Testis (tissue), 2 donors: ENCODE measurements around the gene TRIM52.

Experiments used
- POLR2A ChIP-seq: fragments of 450-650 bp; IDR thresholded peaks from one replicate; pipeline ENCODE4 v1.6.1; 2017; ENCODE audit warnings: antibody characterized with exemption, mild to moderate bottlenecking, moderate library complexity
- TF ChIP-seq, protein P1 (sequence below), 3 experiments: fragments of 450-650 bp in 2 of 3; fragments of 200-600 bp in 1 of 3; sonication (generic) in 1 of 3; IDR thresholded peaks; one replicate each; pipeline ENCODE4 v1.5.1; 2016 to 2019; ENCODE audit warnings: antibody characterized with exemption in 3 of 3, mild to moderate bottlenecking in 2 of 3, moderate library complexity in 1 of 3

DNA sequence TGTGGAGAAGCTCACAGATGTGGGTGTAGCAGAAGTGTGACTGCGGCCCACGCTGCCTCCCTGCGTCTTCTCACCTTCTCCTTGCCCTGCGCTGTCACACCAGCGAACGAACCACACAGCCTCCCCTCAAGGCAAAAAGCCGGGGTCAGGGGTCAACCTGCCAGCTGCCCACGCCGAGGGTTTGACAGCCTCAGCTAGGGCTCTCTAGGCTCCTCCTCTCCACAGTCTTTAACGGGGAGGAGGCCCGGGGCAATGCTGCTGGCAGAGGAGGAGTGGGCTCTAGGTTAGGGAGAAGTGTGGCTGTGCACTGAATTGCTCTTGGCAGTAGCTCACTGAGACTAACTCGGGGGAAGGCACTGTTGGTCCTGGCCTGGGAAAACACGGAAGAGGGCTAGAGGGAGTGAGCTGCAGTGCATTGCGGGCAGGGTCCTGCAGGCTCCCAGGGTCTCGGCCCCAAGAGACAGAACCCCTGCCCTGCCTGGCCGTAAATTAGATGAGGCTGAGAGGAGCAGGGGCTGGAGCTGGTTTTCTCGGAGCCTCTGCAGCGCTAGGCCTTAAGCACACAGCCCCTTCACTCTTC lies 4.2 kb upstream of the TRIM52 start:
- TF ChIP-seq, protein P1, sequence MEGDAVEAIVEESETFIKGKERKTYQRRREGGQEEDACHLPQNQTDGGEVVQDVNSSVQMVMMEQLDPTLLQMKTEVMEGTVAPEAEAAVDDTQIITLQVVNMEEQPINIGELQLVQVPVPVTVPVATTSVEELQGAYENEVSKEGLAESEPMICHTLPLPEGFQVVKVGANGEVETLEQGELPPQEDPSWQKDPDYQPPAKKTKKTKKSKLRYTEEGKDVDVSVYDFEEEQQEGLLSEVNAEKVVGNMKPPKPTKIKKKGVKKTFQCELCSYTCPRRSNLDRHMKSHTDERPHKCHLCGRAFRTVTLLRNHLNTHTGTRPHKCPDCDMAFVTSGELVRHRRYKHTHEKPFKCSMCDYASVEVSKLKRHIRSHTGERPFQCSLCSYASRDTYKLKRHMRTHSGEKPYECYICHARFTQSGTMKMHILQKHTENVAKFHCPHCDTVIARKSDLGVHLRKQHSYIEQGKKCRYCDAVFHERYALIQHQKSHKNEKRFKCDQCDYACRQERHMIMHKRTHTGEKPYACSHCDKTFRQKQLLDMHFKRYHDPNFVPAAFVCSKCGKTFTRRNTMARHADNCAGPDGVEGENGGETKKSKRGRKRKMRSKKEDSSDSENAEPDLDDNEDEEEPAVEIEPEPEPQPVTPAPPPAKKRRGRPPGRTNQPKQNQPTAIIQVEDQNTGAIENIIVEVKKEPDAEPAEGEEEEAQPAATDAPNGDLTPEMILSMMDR (IDR thresholded peaks at IDR 0.05): no peak
- TF ChIP-seq POLR2A: no peak
